ENCODE measurements around the gene ABTB1.

DNA sequence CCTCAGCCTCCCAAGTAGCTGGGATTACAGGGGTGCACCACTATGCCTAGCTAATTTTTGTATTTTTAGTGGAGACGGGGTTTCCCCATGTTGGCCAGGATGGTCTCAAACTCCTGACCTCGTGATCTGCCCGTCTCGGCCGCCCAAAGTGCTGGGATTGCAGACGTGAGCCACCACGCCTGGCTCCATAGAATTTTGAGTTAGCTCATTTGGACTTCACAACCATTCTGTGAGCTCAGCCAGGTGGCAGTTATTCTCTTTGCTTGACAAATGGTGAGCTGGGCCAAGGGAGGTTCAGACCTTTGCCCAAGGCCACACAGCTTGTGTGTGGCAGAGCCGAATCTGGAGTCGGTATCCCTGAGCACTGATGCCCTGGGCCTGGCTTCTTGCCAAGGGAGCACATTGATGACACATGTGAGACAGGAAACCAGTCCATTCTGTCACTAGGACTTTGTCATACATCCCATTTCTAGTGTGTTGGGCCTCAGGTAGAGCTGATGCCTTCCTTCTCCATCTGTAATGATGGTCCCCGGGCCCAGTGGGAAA, 26.2 kb upstream of the ABTB1 start:
- TF ChIP-seq CTCF (IDR thresholded peaks at IDR 0.05; ENCODE audit: low read depth, low read length): no peak
- TF ChIP-seq EZH2phosphoT487 (IDR thresholded peaks at IDR 0.05; ENCODE audit: low read depth): no peak

All from OCI-LY3 (cell line).